GM23338 (cell line): ENCODE measurements around the gene MAPK11. TPM values are rescaled to one million over a fixed set of nuclear protein-coding genes. Genes with fewer than 3 reads are reported as not detected.

Source experiments
- ATAC-seq: fragments of 200-7000 bp; cut with Tn5 transposase; 3 replicates; pipeline ENCODE4 v1.9.1; 2020
- DNase-seq: peaks from one replicate; pipeline ENCODE4 v3.0.0-alpha.2; 2015; ENCODE audit warnings: low spot score
- H2AFZ ChIP-seq: fragments of 200-600 bp; sonication (generic); 2 replicates; pipeline ENCODE4 v1.8.0; 2016; ENCODE audit warnings: antibody characterized with exemption, mild to moderate bottlenecking, moderate library complexity
- H3F3A ChIP-seq: fragments of 200-600 bp; sonication (generic); replicated peaks from 2 replicates; pipeline ENCODE4 v1.8.0; 2017; ENCODE audit warnings: antibody characterized with exemption, mixed run types, low read depth
- H3K27ac ChIP-seq: fragments of 200-600 bp; sonication (generic); 2 replicates; pipeline ENCODE4 v1.6.1; 2016; ENCODE audit warnings: low read depth
- H3K27me3 ChIP-seq: fragments of 200-600 bp; sonication (generic); 2 replicates; pipeline ENCODE4 v1.8.0; 2016; ENCODE audit warnings: mild to moderate bottlenecking, mixed run types, moderate library complexity; ENCODE audit not compliant: insufficient read depth
- H3K36me3 ChIP-seq: fragments of 200-600 bp; sonication (generic); 2 replicates; pipeline ENCODE4 v1.8.0; 2016; ENCODE audit warnings: mild to moderate bottlenecking; ENCODE audit not compliant: insufficient read depth
- H3K4me1 ChIP-seq: fragments of 200-600 bp; sonication (generic); 2 replicates; pipeline ENCODE4 v1.8.0; 2016; ENCODE audit warnings: mild to moderate bottlenecking, moderate library complexity; ENCODE audit not compliant: insufficient read depth
- H3K4me2 ChIP-seq: fragments of 200-600 bp; sonication (generic); 2 replicates; pipeline ENCODE4 v1.7.1; 2017; ENCODE audit warnings: mixed run types
- H3K4me3 ChIP-seq: fragments of 200-600 bp; sonication (generic); 2 replicates; pipeline ENCODE4 v1.6.1; 2016; ENCODE audit warnings: mixed run types
- H3K79me2 ChIP-seq: fragments of 200-600 bp; sonication (generic); replicated peaks from 2 replicates; pipeline ENCODE4 v1.8.0; 2017; ENCODE audit warnings: mild to moderate bottlenecking; ENCODE audit not compliant: insufficient read depth
- H3K9me2 ChIP-seq: fragments of 200-600 bp; sonication (generic); 2 replicates; pipeline ENCODE4 v1.8.0; 2017; ENCODE audit not compliant: insufficient read depth
- H4K20me1 ChIP-seq: fragments of 200-600 bp; sonication (generic); replicated peaks from 2 replicates; pipeline ENCODE4 v1.8.0; 2017; ENCODE audit warnings: mild to moderate bottlenecking; ENCODE audit not compliant: insufficient read depth
- H3K27ac Mint-ChIP-seq: 2 replicates; pipeline ENCODE4 v1.8.0; 2020; ENCODE audit warnings: inconsistent platforms, mild to moderate bottlenecking, moderate library complexity, mixed read lengths
- H3K27me3 Mint-ChIP-seq: 3 replicates; pipeline ENCODE4 v1.8.0; 2022; ENCODE audit warnings: low read depth, mild to moderate bottlenecking, moderate library complexity, mixed read lengths, inconsistent platforms; ENCODE audit not compliant: insufficient read depth, poor library complexity
- H3K36me3 Mint-ChIP-seq: 3 replicates; pipeline ENCODE4 v1.8.0; 2021; ENCODE audit warnings: low read depth, mild to moderate bottlenecking, inconsistent platforms, moderate library complexity, mixed read lengths
- H3K4me1 Mint-ChIP-seq: 3 replicates; pipeline ENCODE4 v1.8.0; 2020; ENCODE audit warnings: mild to moderate bottlenecking, inconsistent platforms, mixed read lengths
- H3K4me3 Mint-ChIP-seq: 3 replicates; pipeline ENCODE4 v1.8.0; 2021; ENCODE audit warnings: moderate library complexity, mild to moderate bottlenecking, inconsistent platforms, mixed read lengths
- H3K9me3 Mint-ChIP-seq: 3 replicates; pipeline ENCODE4 v1.8.0; 2020; ENCODE audit warnings: moderate library complexity, mild to moderate bottlenecking, inconsistent platforms, mixed read lengths
- CREB1 ChIP-seq: fragments of 250-450 bp; sonication (Bioruptor Pico); IDR thresholded peaks from 2 replicates; pipeline ENCODE4 v1.5.0; 2020; ENCODE audit warnings: low read depth, mild to moderate bottlenecking, moderate library complexity
- CTCF ChIP-seq, 2 experiments: fragments of 200-600 bp in 1 of 2; sonication (generic) in 1 of 2; conservative IDR thresholded peaks; 2 replicates each; pipeline versions ENCODE4 v1.5.1 to v1.6.1; 2016 to 2017; ENCODE audit warnings: antibody characterized with exemption in 2 of 2, low read depth in 2 of 2, mild to moderate bottlenecking in 2 of 2, moderate library complexity in 1 of 2
- EZH2 ChIP-seq: fragments of 200-600 bp; sonication (generic); IDR thresholded peaks from one replicate; pipeline ENCODE4 v1.8.0; 2017; ENCODE audit warnings: antibody characterized with exemption, mild to moderate bottlenecking, low read depth; ENCODE audit not compliant: unreplicated experiment
- EZH2phosphoT487 ChIP-seq: fragments of 200-600 bp; sonication (generic); IDR thresholded peaks from one replicate; pipeline ENCODE4 v1.8.1; 2018; ENCODE audit warnings: antibody characterized with exemption; ENCODE audit not compliant: unreplicated experiment
- JUNB ChIP-seq: IDR thresholded peaks from one replicate; pipeline ENCODE4 v1.6.1; 2016; ENCODE audit warnings: antibody characterized with exemption; ENCODE audit not compliant: unreplicated experiment
- NANOG ChIP-seq: IDR thresholded peaks from 2 replicates; pipeline ENCODE4 v1.6.1; 2016; ENCODE audit warnings: antibody characterized with exemption, borderline replicate concordance
- POLR2AphosphoS5 ChIP-seq: IDR thresholded peaks from 2 replicates; pipeline ENCODE4 v1.6.1; 2016; ENCODE audit warnings: antibody characterized with exemption, low read depth
- STAT1 ChIP-seq: IDR thresholded peaks from one replicate; pipeline ENCODE4 v1.6.1; 2016; ENCODE audit warnings: antibody characterized with exemption; ENCODE audit not compliant: unreplicated experiment
- ZNF114 ChIP-seq: fragments of 250-450 bp; sonication (Bioruptor Pico); IDR thresholded peaks from 2 replicates; pipeline ENCODE4 v1.5.0; 2020; ENCODE audit warnings: mild to moderate bottlenecking, moderate library complexity
- ZNF331 ChIP-seq: fragments of 250-450 bp; sonication (Bioruptor Pico); IDR thresholded peaks from 2 replicates; pipeline ENCODE4 v1.5.0; 2020; ENCODE audit warnings: low read depth, mild to moderate bottlenecking, moderate library complexity
- ZNF462 ChIP-seq: fragments of 250-450 bp; sonication (Bioruptor Pico); IDR thresholded peaks from 2 replicates; pipeline ENCODE4 v1.5.0; 2020; ENCODE audit warnings: mild to moderate bottlenecking, moderate library complexity
- polyA plus RNA-seq: library from polyadenylated mRNA; unstranded; fragments of >200 nt; fragmentation: Nextera tagmentation; extraction: Ambion mirVana; gene quantifications from 2 replicates; pipeline ENCODE4 v1.2.1, GENCODE V29; 2016
- total RNA-seq: library from RNA; depleted of rRNA; stranded (reverse); fragments of >200 nt; shearing (Covaris generic); gene quantifications from 2 replicates; pipeline ENCODE4 v1.2.3, GENCODE V29; 2014
- TF ChIP-seq, protein P1 (sequence below): IDR thresholded peaks from one replicate; pipeline ENCODE4 v1.6.1; 2018; ENCODE audit warnings: antibody characterized with exemption; ENCODE audit not compliant: unreplicated experiment
- TF ChIP-seq, protein P2 (sequence below): IDR thresholded peaks from 2 replicates; pipeline ENCODE4 v1.6.1; 2016; ENCODE audit warnings: antibody characterized with exemption

The MAPK11 gene
- total and polyA plus RNA-seq, 2 experiments from 2014 or later: 0.34 to 1.9 TPM

DNA sequence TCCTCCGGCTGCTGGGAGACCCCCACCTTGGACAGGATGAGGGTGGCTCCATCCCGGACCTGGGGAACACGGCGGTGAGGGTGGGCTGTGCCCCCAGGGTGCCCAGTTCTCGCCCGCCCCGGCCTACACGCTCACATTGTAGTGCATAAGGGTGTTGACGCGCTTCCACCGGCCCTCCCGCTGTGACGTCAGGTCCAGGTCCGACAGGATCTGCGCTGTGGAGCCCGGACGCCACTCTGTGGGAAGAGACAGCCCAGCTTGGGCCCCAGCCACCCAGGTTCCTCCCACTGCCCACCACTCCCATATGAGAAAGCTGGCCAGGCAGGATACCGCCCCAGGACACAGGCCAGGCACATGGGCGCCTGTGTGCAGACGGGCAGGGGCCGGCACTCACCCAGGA lies 8.3 kb upstream of the MAPK11 start:
- no peak for ATAC-seq
- no peak for DNase-seq
- no peak overlapping the region for H3K27ac Mint-ChIP-seq
- peaks cover 10% of the 10 kb centered on the region for H3K27me3 Mint-ChIP-seq
- TF ChIP-seq POLR2AphosphoS5 (no peak), STAT1 (no peak), ZNF114 (CRISPR knock-in tag) (no peak), ZNF462 (CRISPR knock-in tag) (no peak), JUNB (no peak), NANOG (no peak), EZH2phosphoT487 (no peak), CREB1 (CRISPR knock-in tag) (no peak), EZH2 (no peak), CTCF (conservative IDR thresholded peaks at IDR 0.05; ENCODE audit: low read depth in 2 of 2) (no peak), ZNF331 (CRISPR knock-in tag) (no peak)
- TF ChIP-seq, protein P1, sequence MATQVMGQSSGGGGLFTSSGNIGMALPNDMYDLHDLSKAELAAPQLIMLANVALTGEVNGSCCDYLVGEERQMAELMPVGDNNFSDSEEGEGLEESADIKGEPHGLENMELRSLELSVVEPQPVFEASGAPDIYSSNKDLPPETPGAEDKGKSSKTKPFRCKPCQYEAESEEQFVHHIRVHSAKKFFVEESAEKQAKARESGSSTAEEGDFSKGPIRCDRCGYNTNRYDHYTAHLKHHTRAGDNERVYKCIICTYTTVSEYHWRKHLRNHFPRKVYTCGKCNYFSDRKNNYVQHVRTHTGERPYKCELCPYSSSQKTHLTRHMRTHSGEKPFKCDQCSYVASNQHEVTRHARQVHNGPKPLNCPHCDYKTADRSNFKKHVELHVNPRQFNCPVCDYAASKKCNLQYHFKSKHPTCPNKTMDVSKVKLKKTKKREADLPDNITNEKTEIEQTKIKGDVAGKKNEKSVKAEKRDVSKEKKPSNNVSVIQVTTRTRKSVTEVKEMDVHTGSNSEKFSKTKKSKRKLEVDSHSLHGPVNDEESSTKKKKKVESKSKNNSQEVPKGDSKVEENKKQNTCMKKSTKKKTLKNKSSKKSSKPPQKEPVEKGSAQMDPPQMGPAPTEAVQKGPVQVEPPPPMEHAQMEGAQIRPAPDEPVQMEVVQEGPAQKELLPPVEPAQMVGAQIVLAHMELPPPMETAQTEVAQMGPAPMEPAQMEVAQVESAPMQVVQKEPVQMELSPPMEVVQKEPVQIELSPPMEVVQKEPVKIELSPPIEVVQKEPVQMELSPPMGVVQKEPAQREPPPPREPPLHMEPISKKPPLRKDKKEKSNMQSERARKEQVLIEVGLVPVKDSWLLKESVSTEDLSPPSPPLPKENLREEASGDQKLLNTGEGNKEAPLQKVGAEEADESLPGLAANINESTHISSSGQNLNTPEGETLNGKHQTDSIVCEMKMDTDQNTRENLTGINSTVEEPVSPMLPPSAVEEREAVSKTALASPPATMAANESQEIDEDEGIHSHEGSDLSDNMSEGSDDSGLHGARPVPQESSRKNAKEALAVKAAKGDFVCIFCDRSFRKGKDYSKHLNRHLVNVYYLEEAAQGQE: no peak
- TF ChIP-seq, protein P2, sequence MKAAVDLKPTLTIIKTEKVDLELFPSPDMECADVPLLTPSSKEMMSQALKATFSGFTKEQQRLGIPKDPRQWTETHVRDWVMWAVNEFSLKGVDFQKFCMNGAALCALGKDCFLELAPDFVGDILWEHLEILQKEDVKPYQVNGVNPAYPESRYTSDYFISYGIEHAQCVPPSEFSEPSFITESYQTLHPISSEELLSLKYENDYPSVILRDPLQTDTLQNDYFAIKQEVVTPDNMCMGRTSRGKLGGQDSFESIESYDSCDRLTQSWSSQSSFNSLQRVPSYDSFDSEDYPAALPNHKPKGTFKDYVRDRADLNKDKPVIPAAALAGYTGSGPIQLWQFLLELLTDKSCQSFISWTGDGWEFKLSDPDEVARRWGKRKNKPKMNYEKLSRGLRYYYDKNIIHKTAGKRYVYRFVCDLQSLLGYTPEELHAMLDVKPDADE: no peak
- Histone ChIP-seq H3K4me1 (no peaks in the 10 kb centered on the region), H3F3A (no peaks in the 10 kb centered on the region), H3K27me3 (no peaks in the 10 kb centered on the region), H3K9me2 (no peaks in the 10 kb centered on the region), H3K4me3 (no peak overlapping the region), H4K20me1 (no peaks in the 10 kb centered on the region), H3K79me2 (no peaks in the 10 kb centered on the region), H3K4me2 (no peak overlapping the region), H3K36me3 (0 out of 2 replicates have a peak, but pooled peaks cover 8% of the 10 kb centered on the region), H3K27ac (no peak overlapping the region), H2AFZ (no peak overlapping the region)
- no peak overlapping the region for H3K4me3 Mint-ChIP-seq
- peaks cover 71% of the 10 kb centered on the region for H3K36me3 Mint-ChIP-seq
- H3K9me3 Mint-ChIP-seq: peaks cover 18% of the 10 kb centered on the region
- H3K4me1 Mint-ChIP-seq: no peaks in the 10 kb centered on the region
